Measurements from ENCODE around the gene NANOS1. TPM values are rescaled to one million over a fixed set of nuclear protein-coding genes. Genes with fewer than 3 reads are reported as not detected.

The NANOS1 gene
- total RNA-seq = 0.14 and 0.18 TPM in 2 replicates

GRCh38 chr10:119029613-119030420 lies at the start of gene NANOS1:
Gene NANOS1, plus strand, starts transcription at chr10:119029714. Its CDS starts 88 bp downstream, at chr10:119029802.

GRCh38 chr10:119080521-119081259 lies 51.2 kb downstream of the NANOS1 start, which contains the start of gene EIF3A:
Gene EIF3A, minus strand, starts transcription at chr10:119080817. Its CDS starts 141 bp downstream, at chr10:119080676.

Other genes starting within 250 kb of the NANOS1 start
- gene EIF3A, start 51.1 kb downstream of the NANOS1 start, total RNA-seq = 91.2 and 117 TPM in 2 replicates
- gene DENND10, start 74.4 kb downstream of the NANOS1 start, total RNA-seq = 102 and 106 TPM in 2 replicates
- gene SFXN4, start 136.0 kb downstream of the NANOS1 start, total RNA-seq = 9.5 and 11.5 TPM in 2 replicates
- 134 and 153 TPM in 2 replicates for gene PRDX3, start 149.1 kb downstream of the NANOS1 start, total RNA-seq
- 29.8 and 42.1 TPM in 2 replicates for gene GRK5, start 177.9 kb downstream of the NANOS1 start, total RNA-seq

All from smooth muscle cell of bladder (primary cell).